Ovary (tissue), 9 donors: ENCODE results near the gene TMEM145. TPM values are rescaled to one million over a fixed set of nuclear protein-coding genes. Genes with fewer than 3 reads are reported as not detected.

ENCODE experiments used
- DNase-seq, 5 donors: peaks; one replicate each; pipeline ENCODE4 v3.0.0-alpha.2; 2019 to 2020
- H3K27ac ChIP-seq, 2 donors: fragments of 200-600 bp; one replicate each; pipeline versions ENCODE4 v1.5.1 to v1.8.0; 2019 to 2022
- H3K27me3 ChIP-seq: fragments of 200-600 bp; one replicate; pipeline ENCODE4 v1.8.0; 2022
- H3K36me3 ChIP-seq: fragments of 200-600 bp; sonication (generic); one replicate; pipeline ENCODE4 v1.5.1; 2019
- H3K4me1 ChIP-seq: one replicate; pipeline ENCODE4 v1.8.1; 2013; ENCODE audit warnings: mild to moderate bottlenecking, moderate library complexity; ENCODE audit not compliant: insufficient read depth
- H3K4me3 ChIP-seq: fragments of 200-600 bp; sonication (generic); one replicate; pipeline ENCODE4 v1.5.1; 2017
- H3K9me3 ChIP-seq, 2 donors: fragments of 200-600 bp in 1 of 2; sonication (generic) in 1 of 2; one replicate each; pipeline versions ENCODE4 v1.5.1 to v1.8.1; 2013 to 2019; ENCODE audit warnings: mild to moderate bottlenecking in 1 of 2, moderate library complexity in 1 of 2
- CTCF ChIP-seq, 3 donors: fragments of 450-650 bp in 2 of 3; fragments of 200-600 bp in 1 of 3; IDR thresholded peaks; one replicate each; pipeline versions ENCODE4 v1.5.1 to v1.8.0; 2016 to 2022; ENCODE audit warnings: antibody characterized with exemption in 3 of 3, mild to moderate bottlenecking in 1 of 3
- EP300 ChIP-seq: sonication (generic); formaldehyde crosslinking; IDR thresholded peaks from one replicate; pipeline ENCODE4 v1.6.1; 2017; ENCODE audit warnings: antibody characterized with exemption
- POLR2A ChIP-seq: fragments of 450-650 bp; IDR thresholded peaks from one replicate; pipeline ENCODE4 v1.6.1; 2017; ENCODE audit warnings: antibody characterized with exemption, mild to moderate bottlenecking, moderate library complexity
- WGBS, 3 donors: extraction: QIAGEN DNeasy Blood & Tissue Kit in 1 of 3; methylation state at CpG; one replicate each; pipeline versions ENCODE4 v1.1.5 to v1.1.7; 2013 to 2017; 5-methylcytosine and 5-hydroxymethylcytosine counted together
- intact Hi-C, 4 donors: fragments of 100-400 bp; cut with DNase I; formaldehyde crosslinking; loops; one replicate each; pipeline versions ENCODE4 v1.11.0 to v1.15.1; 2022 to 2023
- polyA plus RNA-seq, 2 donors: library from polyadenylated mRNA; stranded (reverse); fragments of 200-250 nt in 1 of 2; fragments of 350-450 nt in 1 of 2; fragmentation: Illumina TruSeq in 1 of 2; extraction: RNeasy Lipid Tissue Mini Kit (QIAGEN cat#74804) in 1 of 2; gene quantifications; one replicate each; pipeline ENCODE4 v1.2.3, GENCODE V29; 2013 to 2014
- total RNA-seq, 7 donors: library from RNA; depleted of rRNA in 2 of 7; stranded (reverse); fragments of >200 nt in 2 of 7; fragmentation: NEBNext Ultra II Directional in 3 of 7; extraction: Animal tissue kit (Norgen Biotek cat#: 25700) in 3 of 7; gene quantifications; one replicate each; pipeline versions ENCODE4 v1.1.0 to v1.2.4, GENCODE V29; 2016 to 2023
- donor health status: DM: no; HTN: no; CAD: no; lungs with moderate emphysema.
- donor health status: DM: no; HTN: no; CAD: no.
- donor health status: Bipolar disorder and iron deficiency.
- donor health status: DM: yes; HTN: yes; CAD: no.
- donor health status: DM: no; HTN: no; CAD: no.
- donor health status: DM: yes; HTN: yes; CAD: no.

The TMEM145 gene
- total and polyA plus RNA-seq, 9 donors, result 0.08 to 1.7 (median 0.30) TPM; not detected in 3

GRCh38 chr19:42363614-42364346, 50.7 kb downstream of the TMEM145 start:
- H3K27ac ChIP-seq, result no peak overlapping the region
- TF ChIP-seq POLR2A (no peak), EP300 (no peak), CTCF (IDR thresholded peaks at IDR 0.05) (no peak)

GRCh38 chr19:42366673-42367072, 53.6 kb downstream of the TMEM145 start:
- no peaks in the 10 kb centered on the region for H3K4me1 ChIP-seq
- intact Hi-C loops, result no loop called here
- no peaks in the 10 kb centered on the region for H3K27me3 ChIP-seq
- TF ChIP-seq POLR2A, result no peak
- TF ChIP-seq CTCF (IDR thresholded peaks at IDR 0.05), result no peak
- no peak overlapping the region for H3K27ac ChIP-seq
- H3K36me3 ChIP-seq, result no peaks in the 10 kb centered on the region
- H3K9me3 ChIP-seq, result peaks cover 0 to 5% of the 10 kb centered on the region in 2 donors
- DNase-seq, result no peak
- no peak overlapping the region for H3K4me3 ChIP-seq
- 48 to 77% (median 74%) methylated on average over 1 of the region's 1 CpG for WGBS, 3 donors

More at GRCh38 chr19:42363614-42364346, 50.7 kb downstream of the TMEM145 start:
- H3K4me3 ChIP-seq, result no peak overlapping the region
- no peaks in the 10 kb centered on the region for H3K4me1 ChIP-seq
- 85 to 88% (median 85%) methylated on average over 17 of the region's 17 CpGs for WGBS, 3 donors
- intact Hi-C loops, result no loop called here
- H3K9me3 ChIP-seq, result peaks cover 0 to 5% of the 10 kb centered on the region in 2 donors
- H3K36me3 ChIP-seq, result no peaks in the 10 kb centered on the region
- no peaks in the 10 kb centered on the region for H3K27me3 ChIP-seq
- no peak for DNase-seq

- Histone ChIP-seq H3K36me3 (no peaks in the 10 kb centered on the region), H3K27ac (no peak overlapping the region), H3K9me3 (peaks cover 0 to 5% of the 10 kb centered on the region in 2 donors), H3K27me3 (no peaks in the 10 kb centered on the region), H3K4me3 (no peak overlapping the region), H3K4me1 (no peaks in the 10 kb centered on the region)
- no peak for TF ChIP-seq CTCF (IDR thresholded peaks at IDR 0.05)
- TF ChIP-seq EP300, result no peak
- TF ChIP-seq POLR2A, result no peak
- DNase-seq, result no peak
- 87 to 89% (median 87%) methylated on average over 4 of the region's 4 CpGs for WGBS, 3 donors
- intact Hi-C loops, result no loop called here
Measured at GRCh38 chr19:42367929-42368328, 54.8 kb downstream of the TMEM145 start.

GRCh38 chr19:42368360-42368759, 55.3 kb downstream of the TMEM145 start:
- Histone ChIP-seq H3K9me3 (peaks cover 0 to 5% of the 10 kb centered on the region in 2 donors), H3K36me3 (no peaks in the 10 kb centered on the region), H3K4me3 (no peak overlapping the region), H3K27ac (no peak overlapping the region), H3K4me1 (no peaks in the 10 kb centered on the region), H3K27me3 (no peaks in the 10 kb centered on the region)
- no peak for DNase-seq
- WGBS, 3 donors, result 94 to 96% (median 94%) methylated on average over 11 of the region's 11 CpGs
- intact Hi-C loops, result no loop called here
- TF ChIP-seq CTCF (IDR thresholded peaks at IDR 0.05) (no peak), POLR2A (no peak)
